Nephron progenitor cell (in vitro differentiated cells): ENCODE measurements around the gene PANK3.
A peak's percentile ranks its signal among the peaks of the same experiment; 100 is the strongest.

Experiments
- DNase-seq: peaks from one replicate; pipeline ENCODE4 v3.0.0; 2021
- H3K27ac Mint-ChIP-seq: 2 replicates; pipeline ENCODE4 v1.8.0; 2021; ENCODE audit warnings: mild to moderate bottlenecking, moderate library complexity, mixed read lengths
- H3K27me3 Mint-ChIP-seq: 2 replicates; pipeline ENCODE4 v1.8.0; 2021; ENCODE audit warnings: mild to moderate bottlenecking, low read depth, mixed read lengths; ENCODE audit not compliant: poor library complexity
- H3K36me3 Mint-ChIP-seq: 2 replicates; pipeline ENCODE4 v1.8.0; 2021; ENCODE audit warnings: low read depth, mixed read lengths
- H3K4me1 Mint-ChIP-seq: 2 replicates; pipeline ENCODE4 v1.8.0; 2021; ENCODE audit warnings: mixed read lengths
- H3K4me3 Mint-ChIP-seq: 2 replicates; pipeline ENCODE4 v1.8.0; 2021; ENCODE audit warnings: mild to moderate bottlenecking, moderate library complexity, mixed read lengths
- H3K9me3 Mint-ChIP-seq: 2 replicates; pipeline ENCODE4 v1.8.0; 2021; ENCODE audit warnings: mild to moderate bottlenecking, moderate library complexity, mixed read lengths
- CTCF ChIP-seq: fragments of 200-600 bp; sonication (generic); IDR thresholded peaks from 2 replicates; pipeline ENCODE4 v1.5.0; 2021; ENCODE audit warnings: antibody characterized with exemption

PANK3 gene

GRCh38 chr5:168592014-168592368 is 12.8 kb upstream of the PANK3 start:
- no peak for TF ChIP-seq CTCF
- Mint-ChIP-seq H3K27ac (no peak overlapping the region), H3K4me3 (no peak overlapping the region), H3K4me1 (peaks cover 31% of the 10 kb centered on the region), H3K9me3 (peaks cover 32% of the 10 kb centered on the region), H3K36me3 (peaks cover 13% of the 10 kb centered on the region), H3K27me3 (peaks cover 12% of the 10 kb centered on the region)
- no peak for DNase-seq

GRCh38 chr5:168591302-168592013 is 12.3 kb upstream of the PANK3 start:
- peaks cover 9% of the 10 kb centered on the region for H3K27me3 Mint-ChIP-seq
- peaks cover 30% of the 10 kb centered on the region for H3K4me1 Mint-ChIP-seq
- peak overlapping the region; percentile 29 for H3K27ac Mint-ChIP-seq
- H3K9me3 Mint-ChIP-seq, result peaks cover 27% of the 10 kb centered on the region
- no peak for DNase-seq
- H3K36me3 Mint-ChIP-seq, result peaks cover 12% of the 10 kb centered on the region
- no peak overlapping the region for H3K4me3 Mint-ChIP-seq
- TF ChIP-seq CTCF, result no peak

GRCh38 chr5:168590666-168591065 is 11.5 kb upstream of the PANK3 start:
- peaks cover 4% of the 10 kb centered on the region for H3K36me3 Mint-ChIP-seq
- no peak for DNase-seq
- no peak overlapping the region for H3K27ac Mint-ChIP-seq
- no peak overlapping the region for H3K4me3 Mint-ChIP-seq
- peaks cover 19% of the 10 kb centered on the region for H3K9me3 Mint-ChIP-seq
- peaks cover 30% of the 10 kb centered on the region for H3K4me1 Mint-ChIP-seq
- H3K27me3 Mint-ChIP-seq, result peaks cover 9% of the 10 kb centered on the region
- TF ChIP-seq CTCF, result no peak

- Mint-ChIP-seq H3K36me3 (no peaks in the 10 kb centered on the region), H3K27me3 (no peaks in the 10 kb centered on the region), H3K4me3 (no peak overlapping the region), H3K4me1 (peaks cover 39% of the 10 kb centered on the region), H3K9me3 (no peaks in the 10 kb centered on the region), H3K27ac (no peak overlapping the region)
- no peak for TF ChIP-seq CTCF
- no peak for DNase-seq
Measured at GRCh38 chr5:168587987-168588386, 8.8 kb upstream of the PANK3 start.

GRCh38 chr5:168585119-168585856 is 6.1 kb upstream of the PANK3 start:
- no peak overlapping the region for H3K4me3 Mint-ChIP-seq
- peaks cover 27% of the 10 kb centered on the region for H3K4me1 Mint-ChIP-seq
- H3K27me3 Mint-ChIP-seq, result no peaks in the 10 kb centered on the region
- H3K27ac Mint-ChIP-seq, result no peak overlapping the region
- TF ChIP-seq CTCF, result no peak
- no peaks in the 10 kb centered on the region for H3K9me3 Mint-ChIP-seq
- no peaks in the 10 kb centered on the region for H3K36me3 Mint-ChIP-seq
- no peak for DNase-seq
